ENCODE data around the gene ORM1. TPM values are rescaled to one million over a fixed set of nuclear protein-coding genes. Genes with fewer than 3 reads are reported as not detected.
A peak's percentile ranks its signal among the peaks of the same experiment; 100 is the strongest.

The ORM1 gene
- total RNA-seq, 1 donor = not detected

- no peak overlapping the region for H3K4me3 ChIP-seq (ENCODE audit: low read depth, low read length)
- DNase-seq (ENCODE audit: low read depth) = no peak
- no peak for TF ChIP-seq CTCF (IDR thresholded peaks at IDR 0.05; ENCODE audit: insufficient read depth, low read length)
Observed at GRCh38 chr9:114278881-114279570, 43.9 kb upstream of the ORM1 start.

GRCh38 chr9:114279693-114280092 lies 43.2 kb upstream of the ORM1 start:
- no peak overlapping the region for H3K4me3 ChIP-seq (ENCODE audit: low read depth, low read length)
- no peak for DNase-seq (ENCODE audit: low read depth)
- no peak for TF ChIP-seq CTCF (IDR thresholded peaks at IDR 0.05; ENCODE audit: insufficient read depth, low read length)

GRCh38 chr9:114280636-114281472 lies 42.0 kb upstream of the ORM1 start:
- no peak overlapping the region for H3K4me3 ChIP-seq (ENCODE audit: low read depth, low read length)
- TF ChIP-seq CTCF (IDR thresholded peaks at IDR 0.05; ENCODE audit: insufficient read depth, low read length) = no peak
- DNase-seq (ENCODE audit: low read depth) = peak; percentile 35

GRCh38 chr9:114281473-114282103 lies 41.3 kb upstream of the ORM1 start:
- DNase-seq (ENCODE audit: low read depth) = peak; percentile 60
- no peak for TF ChIP-seq CTCF (IDR thresholded peaks at IDR 0.05; ENCODE audit: insufficient read depth, low read length)

GRCh38 chr9:114282104-114282485 lies 40.8 kb upstream of the ORM1 start:
- no peak overlapping the region for H3K4me3 ChIP-seq (ENCODE audit: low read depth, low read length)
- no peak for TF ChIP-seq CTCF (IDR thresholded peaks at IDR 0.05; ENCODE audit: insufficient read depth, low read length)
- DNase-seq (ENCODE audit: low read depth) = no peak

More at GRCh38 chr9:114281473-114282103, 41.3 kb upstream of the ORM1 start:
- no peak overlapping the region for H3K4me3 ChIP-seq (ENCODE audit: low read depth, low read length)

GRCh38 chr9:114282507-114282906 lies 40.4 kb upstream of the ORM1 start:
- no peak overlapping the region for H3K4me3 ChIP-seq (ENCODE audit: low read depth, low read length)
- no peak for TF ChIP-seq CTCF (IDR thresholded peaks at IDR 0.05; ENCODE audit: insufficient read depth, low read length)
- DNase-seq (ENCODE audit: low read depth) = no peak

Data from fibroblast of the aortic adventitia (primary cell).